Panc1 (cell line): ENCODE results near the gene HDAC11. TPM values are rescaled to one million over a fixed set of nuclear protein-coding genes. Genes with fewer than 3 reads are reported as not detected.

Experiments used
- ATAC-seq: fragments of 200-7000 bp; cut with Tn5 transposase; 2 replicates; pipeline ENCODE4 v1.9.1; 2020; ENCODE audit warnings: mild to moderate bottlenecking, moderate library complexity
- BruUV-seq: library from RNA; stranded (reverse); fragments of 400-500 nt; replicated peaks from 2 replicates; lab custom pipeline; 2021; lab: Mats Ljungman, UMichigan
- CTCF ChIA-PET: fragments of 300-600 bp; sonication (Branson Sonifier 250); formaldehyde crosslinking; loops from one replicate; lab custom pipeline; 2022; ENCODE audit warnings: antibody characterized with exemption; lab: Charles Lee
- POLR2A ChIA-PET: fragments of 300-600 bp; sonication (Branson Sonifier 250); formaldehyde crosslinking; loops from one replicate; lab custom pipeline; 2022; ENCODE audit warnings: antibody characterized with exemption; lab: Charles Lee
- DNase-seq: peaks from one replicate; pipeline ENCODE4 v3.0.0-alpha.2; 2010; ENCODE audit warnings: low read depth, low spot score
- H3K27ac ChIP-seq: 2 replicates; pipeline ENCODE4 v1.5.1; 2011; ENCODE audit warnings: mild to moderate bottlenecking, low read length, inconsistent platforms
- H3K27me3 ChIP-seq: fragments of 200-500 bp; sonication (Bioruptor generic); 2 replicates; pipeline ENCODE4 v1.6.0; 2014; ENCODE audit warnings: low read length, inconsistent platforms; ENCODE audit not compliant: control insufficient read depth, insufficient read depth
- H3K36me3 ChIP-seq: fragments of 200-500 bp; sonication (Bioruptor generic); 2 replicates; pipeline ENCODE4 v1.5.1; 2014; ENCODE audit warnings: inconsistent platforms, mild to moderate bottlenecking, low read length, moderate library complexity; ENCODE audit not compliant: control insufficient read depth, insufficient read depth
- H3K4me1 ChIP-seq: 2 replicates; pipeline ENCODE4 v1.5.1; 2011; ENCODE audit warnings: inconsistent platforms, mild to moderate bottlenecking, low read length, moderate library complexity; ENCODE audit not compliant: control insufficient read depth, insufficient read depth
- H3K4me3 ChIP-seq, 2 experiments: 2 replicates each; pipeline ENCODE4 v1.5.1; 2011 to 2012; ENCODE audit warnings: low read depth in 2 of 2, low read length in 2 of 2, mild to moderate bottlenecking in 2 of 2, inconsistent platforms in 1 of 2, moderate library complexity in 1 of 2
- H3K9me3 ChIP-seq: fragments of 200-500 bp; sonication (Bioruptor generic); 2 replicates; pipeline ENCODE4 v1.5.1; 2014; ENCODE audit warnings: low read depth, mild to moderate bottlenecking, inconsistent platforms, low read length, moderate library complexity; ENCODE audit not compliant: control insufficient read depth, insufficient read depth
- POLR2AphosphoS5 ChIP-seq: IDR thresholded peaks from 2 replicates; pipeline ENCODE4 v1.6.1; 2012; ENCODE audit warnings: mild to moderate bottlenecking, low read depth, low read length, moderate library complexity
- SIN3A ChIP-seq: IDR thresholded peaks from 2 replicates; pipeline ENCODE4 v1.6.1; 2012; ENCODE audit warnings: low read depth, mild to moderate bottlenecking, low read length, moderate library complexity, borderline replicate concordance; ENCODE audit not compliant: insufficient read depth
- TCF7L2 ChIP-seq: IDR thresholded peaks from 2 replicates; pipeline ENCODE4 v1.6.1; 2011; ENCODE audit warnings: mild to moderate bottlenecking, low read depth, low read length, inconsistent platforms
- in situ Hi-C: cut with HindIII; loops from 2 replicates; pipeline ENCODE4 v1.10.0; 2016; ENCODE audit warnings: low sequenced_read_pairs, low pct_unique_long_range_greater_than_20kb
- intact Hi-C: fragments of 100-400 bp; cut with micrococcal nuclease; formaldehyde crosslinking; loops from one replicate; pipeline ENCODE4 v1.10.0; 2022; ENCODE audit not compliant: unreplicated experiment
- total RNA-seq: library from RNA; stranded (reverse); gene quantifications from one replicate; pipeline ENCODE4 v1.2.1, GENCODE V29; 2021; ENCODE audit not compliant: unreplicated experiment
- TF ChIP-seq, protein P1 (sequence below): fragments of 450-650 bp; IDR thresholded peaks from 2 replicates; pipeline ENCODE4 v1.5.1; 2017; ENCODE audit warnings: mild to moderate bottlenecking
- TF ChIP-seq, protein P2 (sequence below), 2 experiments: IDR thresholded peaks; 2 replicates each; pipeline ENCODE4 v1.6.1; 2011 to 2012; ENCODE audit warnings: low read depth in 2 of 2, control low read depth in 1 of 2, low read length in 1 of 2, mild to moderate bottlenecking in 1 of 2, moderate library complexity in 1 of 2; ENCODE audit not compliant: insufficient read depth in 1 of 2

HDAC11 gene
- total RNA-seq, 1 experiment from 2014 or later: 10.6 TPM

DNA sequence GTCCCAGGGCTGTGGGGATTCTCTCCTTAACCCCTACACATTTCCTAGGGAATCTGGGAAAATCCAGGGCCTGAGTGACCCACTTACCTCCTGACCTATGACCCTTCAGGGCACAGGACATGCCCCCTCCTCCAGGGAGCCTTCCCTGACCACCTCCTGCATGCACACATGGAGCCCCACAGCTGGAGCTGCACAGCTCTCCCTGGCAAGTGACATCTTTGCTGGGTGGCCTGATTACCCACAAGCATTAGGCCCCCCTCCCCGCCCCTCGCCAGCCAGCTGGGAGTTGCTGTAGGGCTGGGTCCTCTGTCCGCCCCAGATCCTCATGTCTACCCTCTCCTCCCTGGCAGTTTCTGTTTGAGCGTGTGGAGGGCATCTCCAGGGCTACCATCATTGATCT, 21.4 kb downstream of the HDAC11 start:
- BruUV-seq: no TSS peak
- in situ Hi-C loops (no loop called here), intact Hi-C loops (no loop called here)
- Histone ChIP-seq H3K9me3 (no peaks in the 10 kb centered on the region), H3K27ac (no peak overlapping the region), H3K4me1 (peaks cover 3% of the 10 kb centered on the region), H3K27me3 (no peaks in the 10 kb centered on the region), H3K4me3 (no peak overlapping the region), H3K36me3 (no peaks in the 10 kb centered on the region)
- TF ChIP-seq POLR2AphosphoS5 (no peak), SIN3A (no peak), TCF7L2 (no peak)
- TF ChIP-seq, protein P1, sequence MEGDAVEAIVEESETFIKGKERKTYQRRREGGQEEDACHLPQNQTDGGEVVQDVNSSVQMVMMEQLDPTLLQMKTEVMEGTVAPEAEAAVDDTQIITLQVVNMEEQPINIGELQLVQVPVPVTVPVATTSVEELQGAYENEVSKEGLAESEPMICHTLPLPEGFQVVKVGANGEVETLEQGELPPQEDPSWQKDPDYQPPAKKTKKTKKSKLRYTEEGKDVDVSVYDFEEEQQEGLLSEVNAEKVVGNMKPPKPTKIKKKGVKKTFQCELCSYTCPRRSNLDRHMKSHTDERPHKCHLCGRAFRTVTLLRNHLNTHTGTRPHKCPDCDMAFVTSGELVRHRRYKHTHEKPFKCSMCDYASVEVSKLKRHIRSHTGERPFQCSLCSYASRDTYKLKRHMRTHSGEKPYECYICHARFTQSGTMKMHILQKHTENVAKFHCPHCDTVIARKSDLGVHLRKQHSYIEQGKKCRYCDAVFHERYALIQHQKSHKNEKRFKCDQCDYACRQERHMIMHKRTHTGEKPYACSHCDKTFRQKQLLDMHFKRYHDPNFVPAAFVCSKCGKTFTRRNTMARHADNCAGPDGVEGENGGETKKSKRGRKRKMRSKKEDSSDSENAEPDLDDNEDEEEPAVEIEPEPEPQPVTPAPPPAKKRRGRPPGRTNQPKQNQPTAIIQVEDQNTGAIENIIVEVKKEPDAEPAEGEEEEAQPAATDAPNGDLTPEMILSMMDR: no peak
- TF ChIP-seq, protein P2, sequence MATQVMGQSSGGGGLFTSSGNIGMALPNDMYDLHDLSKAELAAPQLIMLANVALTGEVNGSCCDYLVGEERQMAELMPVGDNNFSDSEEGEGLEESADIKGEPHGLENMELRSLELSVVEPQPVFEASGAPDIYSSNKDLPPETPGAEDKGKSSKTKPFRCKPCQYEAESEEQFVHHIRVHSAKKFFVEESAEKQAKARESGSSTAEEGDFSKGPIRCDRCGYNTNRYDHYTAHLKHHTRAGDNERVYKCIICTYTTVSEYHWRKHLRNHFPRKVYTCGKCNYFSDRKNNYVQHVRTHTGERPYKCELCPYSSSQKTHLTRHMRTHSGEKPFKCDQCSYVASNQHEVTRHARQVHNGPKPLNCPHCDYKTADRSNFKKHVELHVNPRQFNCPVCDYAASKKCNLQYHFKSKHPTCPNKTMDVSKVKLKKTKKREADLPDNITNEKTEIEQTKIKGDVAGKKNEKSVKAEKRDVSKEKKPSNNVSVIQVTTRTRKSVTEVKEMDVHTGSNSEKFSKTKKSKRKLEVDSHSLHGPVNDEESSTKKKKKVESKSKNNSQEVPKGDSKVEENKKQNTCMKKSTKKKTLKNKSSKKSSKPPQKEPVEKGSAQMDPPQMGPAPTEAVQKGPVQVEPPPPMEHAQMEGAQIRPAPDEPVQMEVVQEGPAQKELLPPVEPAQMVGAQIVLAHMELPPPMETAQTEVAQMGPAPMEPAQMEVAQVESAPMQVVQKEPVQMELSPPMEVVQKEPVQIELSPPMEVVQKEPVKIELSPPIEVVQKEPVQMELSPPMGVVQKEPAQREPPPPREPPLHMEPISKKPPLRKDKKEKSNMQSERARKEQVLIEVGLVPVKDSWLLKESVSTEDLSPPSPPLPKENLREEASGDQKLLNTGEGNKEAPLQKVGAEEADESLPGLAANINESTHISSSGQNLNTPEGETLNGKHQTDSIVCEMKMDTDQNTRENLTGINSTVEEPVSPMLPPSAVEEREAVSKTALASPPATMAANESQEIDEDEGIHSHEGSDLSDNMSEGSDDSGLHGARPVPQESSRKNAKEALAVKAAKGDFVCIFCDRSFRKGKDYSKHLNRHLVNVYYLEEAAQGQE (IDR thresholded peaks at IDR 0.05; ENCODE audit: insufficient read depth in 1 of 2, low read depth in 2 of 2, low read length in 1 of 2): no peak
- ChIA-PET POLR2A (no interaction called here), CTCF (no interaction called here)
- DNase-seq (no peak), ATAC-seq (no peak)

DNA sequence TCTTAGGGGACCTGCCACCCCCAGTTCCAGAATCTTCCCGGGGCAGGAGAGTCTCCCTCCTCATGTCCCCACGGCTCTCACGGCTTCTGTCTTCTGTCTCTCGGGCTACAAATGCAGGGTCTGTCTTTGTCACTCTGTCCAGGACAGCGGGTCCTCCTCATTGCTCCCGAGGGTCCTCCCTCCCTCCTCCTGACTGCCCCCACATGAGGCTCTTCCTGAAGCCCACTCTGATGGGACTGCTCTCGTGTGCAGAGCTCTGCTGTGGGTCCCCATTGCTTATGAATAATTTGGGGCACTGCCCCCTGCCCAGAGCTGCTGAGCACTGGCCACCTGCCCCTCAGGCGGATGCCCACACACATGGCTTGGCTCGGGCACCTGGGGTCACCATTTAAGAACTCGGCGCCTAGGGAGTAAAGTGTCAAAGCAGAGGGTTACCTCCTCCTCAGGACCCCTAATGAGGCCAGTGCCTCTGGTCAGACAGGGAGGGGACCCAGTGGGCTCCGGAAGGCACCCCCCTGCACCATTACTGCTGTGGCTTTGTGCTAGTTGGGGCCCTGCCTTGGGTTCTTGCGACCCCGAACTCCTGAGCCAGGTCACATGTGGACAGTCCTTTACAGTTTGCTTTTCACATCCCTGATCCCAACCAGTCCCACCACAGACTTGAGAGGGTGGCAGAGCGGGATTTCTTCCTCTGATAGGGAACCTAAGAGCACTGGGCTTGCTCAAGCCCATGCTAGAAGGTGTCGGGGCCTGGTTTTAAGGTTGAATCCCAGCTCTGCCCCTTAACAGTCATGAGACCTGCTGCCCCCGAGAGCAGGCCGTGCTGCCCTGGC, 22.1 kb downstream of the HDAC11 start:
- ChIA-PET POLR2A (no interaction called here), CTCF (interaction anchor here (0.5 to 1.7 kb wide), 2 partner anchors 84 to 146 kb away, joined by 7 to 12 read pairs; no protein-coding TSS in a partner anchor)
- H3K27me3 ChIP-seq: no peaks in the 10 kb centered on the region
- ATAC-seq: no peak
- no TSS peak for BruUV-seq
- H3K27ac ChIP-seq: no peak overlapping the region
- in situ Hi-C loops: no loop called here
- no peaks in the 10 kb centered on the region for H3K9me3 ChIP-seq
- H3K4me3 ChIP-seq: no peak overlapping the region
- H3K36me3 ChIP-seq: no peaks in the 10 kb centered on the region
- peaks cover 4% of the 10 kb centered on the region for H3K4me1 ChIP-seq
- intact Hi-C loops: no loop called here
- no peak for TF ChIP-seq POLR2AphosphoS5
- TF ChIP-seq SIN3A: no peak
- TF ChIP-seq, protein P1: no peak
- TF ChIP-seq TCF7L2: no peak
- TF ChIP-seq, protein P2 (IDR thresholded peaks at IDR 0.05; ENCODE audit: insufficient read depth in 1 of 2, low read depth in 2 of 2, low read length in 1 of 2): no peak
- no peak for DNase-seq
